ENCODE results near the gene GRHPR. TPM values are rescaled to one million over a fixed set of nuclear protein-coding genes. Genes with fewer than 3 reads are reported as not detected.

Gene GRHPR
- total and polyA plus RNA-seq, 2 of the 8 experiments (the other 6 are each of a cell fraction or from before 2014, with no cell fraction given), result 97.0 to 201 TPM

DNA sequence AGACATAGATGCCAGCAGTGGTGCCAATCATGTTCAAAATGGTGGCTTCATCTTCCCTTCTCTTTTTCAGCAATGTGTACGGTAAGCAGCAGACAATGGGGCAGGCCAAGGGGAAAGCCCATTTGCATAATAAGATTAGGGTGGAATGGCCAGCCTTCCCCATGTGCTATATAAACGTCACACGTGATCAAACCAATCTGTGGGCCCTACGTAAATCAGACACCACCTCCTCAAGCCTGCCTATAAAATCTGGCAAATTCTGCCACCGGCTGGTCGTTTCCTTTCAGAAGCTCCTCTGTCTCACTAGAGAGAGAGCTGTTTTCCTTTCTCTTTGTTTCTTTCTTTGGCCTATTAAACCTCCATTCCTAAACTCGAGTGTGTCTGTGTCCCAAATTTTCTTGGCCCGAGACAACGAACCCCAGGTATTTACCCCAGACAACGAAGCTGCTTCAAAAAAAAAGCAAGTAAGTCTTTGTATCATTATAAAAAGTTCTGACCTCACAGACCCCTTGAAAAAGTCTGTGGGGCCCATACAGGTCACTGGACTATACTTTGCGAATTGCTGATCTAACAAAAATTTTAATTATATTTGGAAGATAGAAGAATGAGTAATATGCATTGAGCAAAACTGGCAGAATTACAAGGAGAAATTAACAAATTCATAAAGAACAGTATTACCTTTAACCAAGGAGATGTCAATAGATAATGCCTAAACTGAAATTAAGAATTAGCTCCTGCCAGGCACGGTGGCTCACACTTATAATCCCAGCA, 27.6 kb downstream of the GRHPR start:
- 86% methylated on average over 12 of the region's 12 CpGs; no CpG with 5 or more reads in 1 of the 2 experiments for WGBS, 2 experiments (ENCODE audit: extremely low coverage in 1 of 2, insufficient coverage in 1 of 2, insufficient read length in 1 of 2, insufficient replicate concordance in 2 of 2, low coverage in 1 of 2, low lambda C conversion rate in 2 of 2, missing lambda C conversion rate in 1 of 2)
- no peak overlapping the region for H2AK5ac ChIP-seq (ENCODE audit: low read depth, low read length)
- FAIRE-seq (no peak), DNase-seq (ENCODE audit: low read depth in 1 of 2, low spot score in 2 of 2) (no peak)
- no peaks in the 10 kb centered on the region for H3K27me3 ChIP-seq (replicated peaks in 1 of 4; ENCODE audit: control insufficient read depth in 3 of 4, extremely low read depth in 1 of 4, insufficient read depth in 3 of 4, low read length in 3 of 4)
- H3K9me3 ChIP-seq (ENCODE audit: insufficient read depth in 2 of 2, low read depth in 1 of 2, low read length in 1 of 2), result no peaks in the 10 kb centered on the region
- H3K36me3 ChIP-seq (ENCODE audit: control insufficient read depth in 2 of 4, insufficient read depth in 4 of 4, low read length in 3 of 4), result no peaks in the 10 kb centered on the region; a peak in 1 of 8 replicates
- no peak overlapping the region for H2BK15ac ChIP-seq (ENCODE audit: low read length)
- no peaks in the 10 kb centered on the region for H3K23me2 ChIP-seq (ENCODE audit: low read depth, low read length)
- ChIA-PET CTCF (ENCODE audit: partially characterized antibody) (interaction anchor here (1.0 to 1.6 kb wide), 4 partner anchors 9 to 41 kb away, joined by 3 to 4 read pairs (median 4); no protein-coding TSS in a partner anchor), POLR2A (ENCODE audit: partially characterized antibody) (interaction anchor here (0.5 to 3.7 kb wide), 8 partner anchors 9 to 31 kb away, joined by 3 to 18 read pairs (median 5); no protein-coding TSS in a partner anchor)
- H3K14ac ChIP-seq (ENCODE audit: insufficient read length), result no peak overlapping the region
- no peak overlapping the region for H4K5ac ChIP-seq (ENCODE audit: insufficient read length, low read depth, low read length)
- H2BK5ac ChIP-seq (ENCODE audit: low read depth, low read length), result no peak overlapping the region
- no peak overlapping the region for H2AFZ ChIP-seq (ENCODE audit: low read length)
- peaks cover 13 to 19% of the 10 kb centered on the region in 2 experiments for H4K20me1 ChIP-seq (replicated peaks in 1 of 2; ENCODE audit: control insufficient read depth in 1 of 2, insufficient read depth in 2 of 2, low read length in 2 of 2)
- H3K56ac ChIP-seq (replicated peaks; ENCODE audit: insufficient read length, low read depth, low read length), result no peak overlapping the region
- H2BK120ac ChIP-seq (replicated peaks; ENCODE audit: low read depth, low read length), result no peak overlapping the region
- H3K4me2 ChIP-seq (ENCODE audit: insufficient read depth in 1 of 2, low read depth in 2 of 2, low read length in 2 of 2), result no peak overlapping the region
- no peak overlapping the region for H4K8ac ChIP-seq (ENCODE audit: extremely low read depth, insufficient read depth, low read length)
- H2BK20ac ChIP-seq (ENCODE audit: low read length), result no peak overlapping the region
- H3K27ac ChIP-seq (ENCODE audit: low read depth, low read length), result no peak overlapping the region
- H3K23ac ChIP-seq (ENCODE audit: insufficient read length), result no peak overlapping the region
- no peak overlapping the region for H2BK12ac ChIP-seq (ENCODE audit: low read depth, low read length)
- peaks cover 0 to 92% of the 10 kb centered on the region in 2 experiments; a peak in 3 of 4 replicates for H3K79me2 ChIP-seq (ENCODE audit: control insufficient read depth in 1 of 2, insufficient read depth in 2 of 2, low read length in 2 of 2)
- no peak overlapping the region for H3K4me3 ChIP-seq (ENCODE audit: extremely low read depth in 1 of 4, insufficient read depth in 2 of 4, low read depth in 3 of 4, low read length in 4 of 4)
- peaks cover 10% of the 10 kb centered on the region for H3K79me1 ChIP-seq (ENCODE audit: low read depth, low read length)
- H3K18ac ChIP-seq (ENCODE audit: extremely low read depth, low read length), result no peak overlapping the region
- H4K91ac ChIP-seq (replicated peaks; ENCODE audit: insufficient read length, low read length), result no peak overlapping the region
- no peak overlapping the region for H3K4ac ChIP-seq (replicated peaks; ENCODE audit: insufficient read length, low read depth, low read length)
- H3K4me1 ChIP-seq (replicated peaks in 1 of 4; ENCODE audit: control insufficient read depth in 3 of 4, insufficient read depth in 4 of 4, low read length in 3 of 4), result peaks cover 0 to 3% (median 1%) of the 10 kb centered on the region in 4 experiments; a peak in 2 of 7 replicates
- H3K9ac ChIP-seq (replicated peaks in 1 of 4; ENCODE audit: extremely low read depth in 1 of 4, low read depth in 3 of 4, low read length in 3 of 4), result no peak overlapping the region
- no peak for TF ChIP-seq CEBPB (IDR thresholded peaks at IDR 0.05; ENCODE audit: low read depth, low read length)
- no peak for TF ChIP-seq SIRT6 (IDR thresholded peaks at IDR 0.05; ENCODE audit: low read length)
- TF ChIP-seq BRCA1 (IDR thresholded peaks at IDR 0.05; ENCODE audit: low read depth, low read length), result no peak

All from H1 (cell line).